B cell (primary cell): ENCODE data around the gene PTPRO. TPM values are rescaled to one million over a fixed set of nuclear protein-coding genes. Genes with fewer than 3 reads are reported as not detected.
"Not testable (repeated sequence)": the region's sequence is repeated elsewhere in the genome, so short reads cannot be mapped to it uniquely, and the experiment has no call there.

Experiments used
- ATAC-seq: fragments of 200-7000 bp; cut with Tn5 transposase; one replicate; pipeline ENCODE4 v1.10.0; 2021; ENCODE audit warnings: low read depth, mild to moderate bottlenecking, moderate number of reproducible peaks, moderate library complexity
- CTCF ChIA-PET: fragments of 350-600 bp; sonication (Branson Sonifier 250); formaldehyde crosslinking; loops from one replicate; lab custom pipeline; 2021; ENCODE audit warnings: antibody characterized with exemption, inconsistent platforms; lab: Charles Lee
- POLR2A ChIA-PET: fragments of 350-600 bp; sonication (Branson Sonifier 250); formaldehyde crosslinking; loops from one replicate; lab custom pipeline; 2021; ENCODE audit warnings: antibody characterized with exemption; lab: Charles Lee
- DNase-seq: peaks from one replicate; pipeline ENCODE4 v3.0.0; 2013
- H2AFZ ChIP-seq: 2 replicates; pipeline ENCODE4 v1.6.1; 2012; ENCODE audit warnings: mild to moderate bottlenecking, low read depth, low read length; ENCODE audit not compliant: insufficient read depth, poor library complexity, severe bottlenecking
- H3K27ac ChIP-seq, 2 donors: 1 replicate in 1 of 2; 2 replicates in 1 of 2; pipeline ENCODE4 v1.5.1; 2012 to 2013; ENCODE audit warnings: low read length in 2 of 2, mild to moderate bottlenecking in 2 of 2, moderate library complexity in 1 of 2
- H3K27me3 ChIP-seq, 4 experiments: fragments of 200-600 bp in 1 of 4; sonication (generic) in 1 of 4; replicated peaks in 1 of 4; 1 replicate in 2 of 4; 2 replicates in 2 of 4; pipeline versions ENCODE4 v1.6.1 to v1.7.0; 2013 to 2016; ENCODE audit warnings: low read length in 3 of 4, mild to moderate bottlenecking in 2 of 4, mixed read lengths in 1 of 4, moderate library complexity in 1 of 4; ENCODE audit not compliant: insufficient read depth in 4 of 4, control insufficient read depth in 3 of 4; ENCODE audit errors: control extremely low read depth in 1 of 4
- H3K36me3 ChIP-seq, 2 experiments: replicated peaks in 1 of 2; 1 replicate in 1 of 2; 2 replicates in 1 of 2; pipeline versions ENCODE4 v1.6.1 to v1.7.1; 2013; ENCODE audit warnings: low read length in 1 of 2; ENCODE audit not compliant: insufficient read depth in 2 of 2, control insufficient read depth in 1 of 2; ENCODE audit errors: control extremely low read depth in 1 of 2, extremely low read depth in 1 of 2
- H3K4me1 ChIP-seq, 2 donors: fragments of 200-600 bp in 1 of 2; sonication (generic) in 1 of 2; 1 replicate in 1 of 2; 2 replicates in 1 of 2; pipeline versions ENCODE4 v1.5.1 to v1.6.1; 2013 to 2017; ENCODE audit warnings: low read length in 2 of 2; ENCODE audit not compliant: control insufficient read depth in 2 of 2, insufficient read depth in 2 of 2
- H3K4me2 ChIP-seq: replicated peaks from 2 replicates; pipeline ENCODE3; 2012; ENCODE audit warnings: mild to moderate bottlenecking, low read depth, low read length; ENCODE audit not compliant: poor library complexity, severe bottlenecking
- H3K4me3 ChIP-seq, 5 experiments: fragments of 200-600 bp in 1 of 5; sonication (generic) in 1 of 5; 1 replicate in 3 of 5; 2 replicates in 2 of 5; pipeline versions ENCODE4 v1.5.1 to v1.7.0; 2011 to 2016; ENCODE audit warnings: low read length in 4 of 5, mild to moderate bottlenecking in 4 of 5, low read depth in 2 of 5, control low read depth in 1 of 5, moderate library complexity in 1 of 5; ENCODE audit not compliant: insufficient read depth in 1 of 5; ENCODE audit errors: control extremely low read depth in 1 of 5, extremely low read depth in 1 of 5
- H3K79me2 ChIP-seq: fragments of 200-600 bp; sonication (generic); one replicate; pipeline ENCODE4 v1.6.0; 2016; ENCODE audit warnings: low read length; ENCODE audit not compliant: control insufficient read depth, insufficient read depth
- H3K9ac ChIP-seq: fragments of 200-600 bp; sonication (generic); 2 replicates; pipeline ENCODE4 v1.6.1; 2017; ENCODE audit warnings: mild to moderate bottlenecking, low read length, moderate library complexity
- H3K9me3 ChIP-seq, 3 donors: one replicate each; pipeline versions ENCODE4 v1.6.1 to v1.7.1; 2013; ENCODE audit warnings: low read length in 2 of 3; ENCODE audit not compliant: control insufficient read depth in 2 of 3, insufficient read depth in 1 of 3; ENCODE audit errors: control extremely low read depth in 1 of 3
- H4K20me1 ChIP-seq: 2 replicates; pipeline ENCODE4 v1.6.0; 2012; ENCODE audit warnings: mild to moderate bottlenecking, low read length; ENCODE audit not compliant: insufficient read depth, control insufficient read depth, poor library complexity, severe bottlenecking
- H3K27ac Mint-ChIP-seq: one replicate; pipeline ENCODE4 v1.8.0; 2021; ENCODE audit warnings: mixed read lengths
- H3K27me3 Mint-ChIP-seq: one replicate; pipeline ENCODE4 v1.8.0; 2021; ENCODE audit warnings: mixed read lengths
- H3K4me1 Mint-ChIP-seq: one replicate; pipeline ENCODE4 v1.8.0; 2021; ENCODE audit warnings: mixed read lengths
- H3K4me3 Mint-ChIP-seq: one replicate; pipeline ENCODE4 v1.8.0; 2021; ENCODE audit warnings: mixed read lengths
- H3K9me3 Mint-ChIP-seq: one replicate; pipeline ENCODE4 v1.8.0; 2022; ENCODE audit warnings: mixed read lengths; ENCODE audit not compliant: insufficient read depth
- EZH2 ChIP-seq: IDR thresholded peaks from 2 replicates; pipeline ENCODE4 v1.6.1; 2012; ENCODE audit warnings: borderline replicate concordance, low read depth, mild to moderate bottlenecking, moderate library complexity, low read length; ENCODE audit not compliant: insufficient read depth, poor library complexity, severe bottlenecking
- WGBS: methylation state at CpG from one replicate; pipeline ENCODE4 v1.1.5; 2013; ENCODE audit warnings: missing lambda C conversion rate; ENCODE audit not compliant: insufficient coverage; 5-methylcytosine and 5-hydroxymethylcytosine counted together
- intact Hi-C: fragments of 100-400 bp; cut with micrococcal nuclease; formaldehyde crosslinking; loops from one replicate; pipeline ENCODE4 v1.10.0; 2022
- polyA plus RNA-seq: library from polyadenylated mRNA; depleted of rRNA; stranded (reverse); fragments of >200 nt; gene quantifications from 2 replicates; pipeline ENCODE4 v1.2.3, GENCODE V29; 2012
- total RNA-seq, 2 donors: library from RNA; stranded (reverse); fragments of 120-200 nt in 1 of 2; gene quantifications; 1 replicate in 1 of 2; 2 replicates in 1 of 2; pipeline versions ENCODE4 v1.2.3 to v1.2.4, GENCODE V29; 2013 to 2022
- TF ChIP-seq, protein P1 (sequence below): fragments of 200-600 bp; IDR thresholded peaks from one replicate; pipeline ENCODE4 v1.8.0; 2022; ENCODE audit warnings: antibody characterized with exemption, mild to moderate bottlenecking

The PTPRO gene
- total and polyA plus RNA-seq, 2 donors (not counting 1 experiment from before 2014, with no cell fraction given): 23.1 to 23.6 TPM

DNA sequence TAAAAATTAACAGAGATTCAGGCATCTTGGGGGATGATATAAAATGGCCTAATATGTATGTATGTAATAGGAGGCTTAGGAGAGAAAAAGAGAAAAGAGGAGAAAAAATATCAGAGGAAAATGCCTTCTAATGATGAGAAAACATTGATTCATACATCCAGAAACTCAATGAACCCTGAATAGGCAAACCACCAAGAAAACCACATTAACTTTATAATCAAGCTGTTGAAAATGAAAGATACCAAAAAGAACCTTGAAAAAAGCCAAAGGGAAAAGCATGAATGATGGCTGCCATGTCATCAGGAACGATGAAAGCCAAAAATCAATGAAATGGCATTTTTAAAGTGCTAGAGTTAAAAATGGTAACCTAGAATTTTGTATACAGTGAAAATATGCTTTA, 286.6 kb downstream of the PTPRO start:
- Histone ChIP-seq H3K9me3 (peaks cover 0 to 2% (median 0%) of the 10 kb centered on the region in 3 donors), H4K20me1 (no peaks in the 10 kb centered on the region), H2AFZ (no peak overlapping the region), H3K4me1 (no peaks in the 10 kb centered on the region), H3K79me2 (no peaks in the 10 kb centered on the region), H3K27me3 (no peaks in the 10 kb centered on the region), H3K9ac (no peak overlapping the region), H3K4me2 (no peak overlapping the region), H3K4me3 (no peak overlapping the region), H3K36me3 (no peaks in the 10 kb centered on the region), H3K27ac (no peak overlapping the region)
- Mint-ChIP-seq H3K27ac (no peak overlapping the region), H3K4me3 (no peak overlapping the region), H3K4me1 (no peaks in the 10 kb centered on the region), H3K9me3 (peaks cover 4% of the 10 kb centered on the region), H3K27me3 (peaks cover 2% of the 10 kb centered on the region)
- CTCF ChIA-PET: interaction anchor here (1.1 kb wide), 1 partner anchor 24 kb away, joined by 4 read pairs; no protein-coding TSS in a partner anchor
- 100% methylated on average over 1 of the region's 1 CpG for WGBS
- POLR2A ChIA-PET: no interaction called here
- no peak for DNase-seq
- TF ChIP-seq EZH2: no peak
- TF ChIP-seq, protein P1, sequence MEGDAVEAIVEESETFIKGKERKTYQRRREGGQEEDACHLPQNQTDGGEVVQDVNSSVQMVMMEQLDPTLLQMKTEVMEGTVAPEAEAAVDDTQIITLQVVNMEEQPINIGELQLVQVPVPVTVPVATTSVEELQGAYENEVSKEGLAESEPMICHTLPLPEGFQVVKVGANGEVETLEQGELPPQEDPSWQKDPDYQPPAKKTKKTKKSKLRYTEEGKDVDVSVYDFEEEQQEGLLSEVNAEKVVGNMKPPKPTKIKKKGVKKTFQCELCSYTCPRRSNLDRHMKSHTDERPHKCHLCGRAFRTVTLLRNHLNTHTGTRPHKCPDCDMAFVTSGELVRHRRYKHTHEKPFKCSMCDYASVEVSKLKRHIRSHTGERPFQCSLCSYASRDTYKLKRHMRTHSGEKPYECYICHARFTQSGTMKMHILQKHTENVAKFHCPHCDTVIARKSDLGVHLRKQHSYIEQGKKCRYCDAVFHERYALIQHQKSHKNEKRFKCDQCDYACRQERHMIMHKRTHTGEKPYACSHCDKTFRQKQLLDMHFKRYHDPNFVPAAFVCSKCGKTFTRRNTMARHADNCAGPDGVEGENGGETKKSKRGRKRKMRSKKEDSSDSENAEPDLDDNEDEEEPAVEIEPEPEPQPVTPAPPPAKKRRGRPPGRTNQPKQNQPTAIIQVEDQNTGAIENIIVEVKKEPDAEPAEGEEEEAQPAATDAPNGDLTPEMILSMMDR: no peak
- no peak for ATAC-seq
- intact Hi-C loops: no loop called here

DNA sequence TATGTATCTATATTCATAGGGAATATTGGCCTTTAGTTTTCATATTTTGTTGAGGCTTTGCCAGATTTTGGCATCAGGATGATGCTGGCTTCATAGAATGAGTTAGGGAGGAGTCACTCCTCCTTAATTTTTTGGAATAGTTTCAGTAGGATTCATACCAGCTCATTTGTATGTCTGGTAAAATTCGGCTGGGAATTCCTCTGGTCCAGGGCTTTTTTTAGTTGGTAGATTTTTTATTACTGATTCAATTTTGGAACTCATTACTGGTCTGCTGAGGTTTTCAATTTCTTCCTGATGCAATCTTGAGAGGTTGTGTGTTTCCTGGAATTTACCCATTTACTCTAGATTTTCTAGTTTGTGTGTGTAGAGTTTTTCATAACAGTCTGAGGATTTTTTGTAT, 291.7 kb downstream of the PTPRO start:
- peaks cover 9% of the 10 kb centered on the region for H3K9me3 Mint-ChIP-seq
- Histone ChIP-seq H3K9ac (no peak overlapping the region), H3K27me3 (peaks cover 0 to 2% (median 1%) of the 10 kb centered on the region in 4 experiments), H4K20me1 (no peaks in the 10 kb centered on the region), H3K79me2 (no peaks in the 10 kb centered on the region), H2AFZ (no peak overlapping the region), H3K36me3 (no peaks in the 10 kb centered on the region), H3K4me1 (no peaks in the 10 kb centered on the region), H3K4me2 (no peak overlapping the region), H3K27ac (no peak overlapping the region), H3K9me3 (peaks cover 0 to 4% (median 4%) of the 10 kb centered on the region in 3 donors), H3K4me3 (no peak overlapping the region)
- ATAC-seq: no peak
- no peak for DNase-seq
- TF ChIP-seq EZH2: no peak
- TF ChIP-seq, protein P1: no peak
- no peaks in the 10 kb centered on the region for H3K4me1 Mint-ChIP-seq
- H3K27me3 Mint-ChIP-seq: peaks cover 24% of the 10 kb centered on the region
- H3K27ac Mint-ChIP-seq: no peak overlapping the region
- POLR2A ChIA-PET: no interaction called here
- no CpG with 5 or more reads among the region's 1 CpG for WGBS
- intact Hi-C loops: no loop called here
- CTCF ChIA-PET: no interaction called here
- H3K4me3 Mint-ChIP-seq: no peak overlapping the region

DNA sequence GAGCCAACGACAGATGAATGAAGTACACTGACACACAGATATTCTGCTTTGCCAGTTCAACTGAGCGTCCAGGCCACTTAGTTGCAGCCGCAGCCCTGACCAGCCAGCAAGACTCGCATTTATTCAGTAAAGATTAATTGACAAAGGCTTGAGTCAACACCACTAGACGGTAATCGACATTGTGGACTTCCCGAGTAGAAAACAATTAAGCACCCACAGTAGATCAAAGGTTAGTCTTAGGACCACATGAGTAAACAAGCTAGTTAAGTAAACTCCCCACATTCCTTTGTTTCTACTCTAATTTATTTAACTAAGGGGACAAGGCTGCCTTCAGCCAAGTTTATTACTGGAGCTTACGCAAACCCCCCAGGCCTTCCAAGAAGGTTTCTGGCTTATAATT, 294.2 kb downstream of the PTPRO start:
- CTCF ChIA-PET: not testable (repeated sequence)

More for the DNA sequence above, 294.2 kb downstream of the PTPRO start:
- H3K79me2 ChIP-seq, H3K4me2 ChIP-seq, H3K4me3 ChIP-seq, intact Hi-C loops, POLR2A ChIA-PET, DNase-seq, H3K36me3 ChIP-seq, H3K9me3 Mint-ChIP-seq, H3K4me1 ChIP-seq, H3K27ac Mint-ChIP-seq, H3K9ac ChIP-seq, H3K4me1 Mint-ChIP-seq, H3K9me3 ChIP-seq, H2AFZ ChIP-seq, H3K4me3 Mint-ChIP-seq, H3K27ac ChIP-seq, ATAC-seq, H3K27me3 ChIP-seq, H4K20me1 ChIP-seq: not testable (repeated sequence)
- H3K27me3 Mint-ChIP-seq: peaks cover 31% of the 10 kb centered on the region
- WGBS: 99% methylated on average over 7 of the region's 8 CpGs
